Astrocyte (in vitro differentiated cells and primary cell): ENCODE results near the gene KCNJ12. TPM values are rescaled to one million over a fixed set of nuclear protein-coding genes. Genes with fewer than 3 reads are reported as not detected.
A peak's percentile ranks its signal among the peaks of the same experiment; 100 is the strongest.
"Not testable (repeated sequence)": the region's sequence is repeated elsewhere in the genome, so short reads cannot be mapped to it uniquely, and the experiment has no call there.

Source experiments
- DNase-seq: peaks from one replicate; pipeline ENCODE4 v3.0.0-alpha.2; 2010; ENCODE audit warnings: low read depth
- FAIRE-seq: peaks from 2 replicates; lab custom pipeline; 2011; peaks lifted over from hg19 to GRCh38; lab: Jason Lieb, UNC
- H2AFZ ChIP-seq: 2 replicates; pipeline ENCODE4 v1.6.0; 2012; ENCODE audit warnings: low read depth, low read length, inconsistent platforms
- H3K27ac ChIP-seq: 2 replicates; pipeline ENCODE4 v1.5.1; 2011; ENCODE audit warnings: low read depth, low read length, inconsistent platforms
- H3K27me3 ChIP-seq: 2 replicates; pipeline ENCODE4 v1.6.0; 2011; ENCODE audit warnings: low read length, inconsistent platforms; ENCODE audit not compliant: insufficient read depth
- H3K36me3 ChIP-seq: 2 replicates; pipeline ENCODE4 v1.5.1; 2011; ENCODE audit warnings: low read length, inconsistent platforms; ENCODE audit not compliant: insufficient read depth
- H3K4me1 ChIP-seq: 2 replicates; pipeline ENCODE4 v1.5.1; 2011; ENCODE audit warnings: low read length, inconsistent platforms; ENCODE audit not compliant: insufficient read depth
- H3K4me2 ChIP-seq: 2 replicates; pipeline ENCODE4 v1.6.0; 2012; ENCODE audit warnings: low read length, inconsistent platforms
- H3K4me3 ChIP-seq: 2 replicates; pipeline ENCODE4 v1.5.1; 2011; ENCODE audit warnings: low read depth, mild to moderate bottlenecking, low read length, inconsistent platforms; ENCODE audit not compliant: insufficient read depth
- H3K79me2 ChIP-seq: 2 replicates; pipeline ENCODE4 v1.6.0; 2012; ENCODE audit warnings: mild to moderate bottlenecking, low read length, inconsistent platforms; ENCODE audit not compliant: insufficient read depth
- H3K9ac ChIP-seq: 2 replicates; pipeline ENCODE4 v1.6.0; 2012; ENCODE audit warnings: mild to moderate bottlenecking, low read length, inconsistent platforms
- H3K9me3 ChIP-seq: 2 replicates; pipeline ENCODE4 v1.5.1; 2012; ENCODE audit warnings: low read depth, mild to moderate bottlenecking, low read length, inconsistent platforms; ENCODE audit not compliant: insufficient read depth
- H4K20me1 ChIP-seq: 2 replicates; pipeline ENCODE4 v1.6.0; 2012; ENCODE audit warnings: low read length, inconsistent platforms; ENCODE audit not compliant: insufficient read depth
- H3K27ac Mint-ChIP-seq: one replicate; pipeline ENCODE4 v1.8.0; 2021; ENCODE audit warnings: mild to moderate bottlenecking, mixed read lengths; ENCODE audit not compliant: unreplicated experiment
- H3K27me3 Mint-ChIP-seq: one replicate; pipeline ENCODE4 v1.8.0; 2021; ENCODE audit warnings: low read depth, mixed read lengths; ENCODE audit not compliant: unreplicated experiment
- H3K36me3 Mint-ChIP-seq: one replicate; pipeline ENCODE4 v1.8.0; 2021; ENCODE audit warnings: low read depth, mixed read lengths; ENCODE audit not compliant: unreplicated experiment
- H3K4me1 Mint-ChIP-seq: one replicate; pipeline ENCODE4 v1.8.0; 2021; ENCODE audit warnings: low read depth, mixed read lengths; ENCODE audit not compliant: unreplicated experiment
- H3K4me3 Mint-ChIP-seq: one replicate; pipeline ENCODE4 v1.8.0; 2021; ENCODE audit warnings: mild to moderate bottlenecking, moderate library complexity, mixed read lengths; ENCODE audit not compliant: unreplicated experiment
- H3K9me3 Mint-ChIP-seq: one replicate; pipeline ENCODE4 v1.8.0; 2021; ENCODE audit warnings: mild to moderate bottlenecking, mixed read lengths; ENCODE audit not compliant: unreplicated experiment
- EZH2 ChIP-seq: IDR thresholded peaks from 2 replicates; pipeline ENCODE4 v1.6.1; 2012; ENCODE audit warnings: mild to moderate bottlenecking, low read length, inconsistent platforms; ENCODE audit not compliant: insufficient read depth
- total RNA-seq: library from RNA; stranded (reverse); gene quantifications from 2 replicates; pipeline ENCODE4 v1.2.1, GENCODE V29; 2021
- TF ChIP-seq, protein P1 (sequence below): IDR thresholded peaks from 2 replicates; pipeline ENCODE4 v1.5.1; 2011; ENCODE audit warnings: low read depth, mild to moderate bottlenecking, inconsistent platforms, low read length, moderate library complexity; ENCODE audit not compliant: insufficient read depth

KCNJ12 gene
- total RNA-seq, 1 donor from 2014 or later: 1.2 TPM

- not testable (repeated sequence) for H3K27ac Mint-ChIP-seq, FAIRE-seq, H3K9me3 Mint-ChIP-seq, H3K27ac ChIP-seq, H3K79me2 ChIP-seq, H3K4me3 ChIP-seq, H4K20me1 ChIP-seq, H3K4me1 ChIP-seq, H3K36me3 Mint-ChIP-seq, H3K4me1 Mint-ChIP-seq, H3K9ac ChIP-seq, H3K4me2 ChIP-seq, H3K36me3 ChIP-seq, H2AFZ ChIP-seq, H3K4me3 Mint-ChIP-seq, DNase-seq, H3K9me3 ChIP-seq, H3K27me3 ChIP-seq
- peaks cover 13% of the 10 kb centered on the region for H3K27me3 Mint-ChIP-seq
Measured at GRCh38 chr17:21417349-21417748, 41.2 kb downstream of the KCNJ12 start.

DNA sequence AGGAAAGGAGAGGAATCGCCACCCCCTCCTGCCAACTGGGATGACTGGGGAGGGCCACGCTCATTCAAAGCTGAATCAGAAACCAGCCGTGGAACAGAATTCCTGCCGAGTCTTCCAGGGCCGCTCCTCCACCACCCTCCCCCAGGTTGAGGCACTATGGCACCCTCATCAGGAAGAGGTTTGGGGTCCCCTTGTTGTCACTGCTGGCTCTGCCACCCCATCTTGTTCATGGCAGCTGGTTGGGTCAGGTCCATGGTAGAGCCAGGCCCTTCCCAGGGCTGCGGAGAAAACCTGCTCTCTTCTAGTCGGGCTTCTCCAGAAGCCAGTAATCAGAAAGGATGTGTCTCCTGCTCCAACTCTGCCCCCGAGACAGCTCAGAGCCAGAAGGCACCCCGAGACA, 41.8 kb downstream of the KCNJ12 start:
- H3K79me2 ChIP-seq: no peaks in the 10 kb centered on the region
- H2AFZ ChIP-seq: no peak overlapping the region
- no peak for DNase-seq
- Mint-ChIP-seq H3K4me3 (no peak overlapping the region), H3K27ac (no peak overlapping the region), H3K9me3 (peaks cover 2% of the 10 kb centered on the region), H3K27me3 (peaks cover 17% of the 10 kb centered on the region), H3K4me1 (no peaks in the 10 kb centered on the region), H3K36me3 (peaks cover 2% of the 10 kb centered on the region)
- no peak overlapping the region for H3K9ac ChIP-seq
- H3K36me3 ChIP-seq: no peaks in the 10 kb centered on the region
- H3K4me2 ChIP-seq: no peak overlapping the region
- no peaks in the 10 kb centered on the region for H3K27me3 ChIP-seq
- H3K9me3 ChIP-seq: no peaks in the 10 kb centered on the region
- H3K4me1 ChIP-seq: no peaks in the 10 kb centered on the region
- no peak for FAIRE-seq
- H4K20me1 ChIP-seq: no peaks in the 10 kb centered on the region
- H3K27ac ChIP-seq: no peak overlapping the region
- no peak for TF ChIP-seq EZH2
- TF ChIP-seq, protein P1, sequence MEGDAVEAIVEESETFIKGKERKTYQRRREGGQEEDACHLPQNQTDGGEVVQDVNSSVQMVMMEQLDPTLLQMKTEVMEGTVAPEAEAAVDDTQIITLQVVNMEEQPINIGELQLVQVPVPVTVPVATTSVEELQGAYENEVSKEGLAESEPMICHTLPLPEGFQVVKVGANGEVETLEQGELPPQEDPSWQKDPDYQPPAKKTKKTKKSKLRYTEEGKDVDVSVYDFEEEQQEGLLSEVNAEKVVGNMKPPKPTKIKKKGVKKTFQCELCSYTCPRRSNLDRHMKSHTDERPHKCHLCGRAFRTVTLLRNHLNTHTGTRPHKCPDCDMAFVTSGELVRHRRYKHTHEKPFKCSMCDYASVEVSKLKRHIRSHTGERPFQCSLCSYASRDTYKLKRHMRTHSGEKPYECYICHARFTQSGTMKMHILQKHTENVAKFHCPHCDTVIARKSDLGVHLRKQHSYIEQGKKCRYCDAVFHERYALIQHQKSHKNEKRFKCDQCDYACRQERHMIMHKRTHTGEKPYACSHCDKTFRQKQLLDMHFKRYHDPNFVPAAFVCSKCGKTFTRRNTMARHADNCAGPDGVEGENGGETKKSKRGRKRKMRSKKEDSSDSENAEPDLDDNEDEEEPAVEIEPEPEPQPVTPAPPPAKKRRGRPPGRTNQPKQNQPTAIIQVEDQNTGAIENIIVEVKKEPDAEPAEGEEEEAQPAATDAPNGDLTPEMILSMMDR: no peak
- no peak overlapping the region for H3K4me3 ChIP-seq

GRCh38 chr17:21418446-21419298, 42.5 kb downstream of the KCNJ12 start:
- Mint-ChIP-seq H3K36me3 (peaks cover 2% of the 10 kb centered on the region), H3K27me3 (peaks cover 19% of the 10 kb centered on the region), H3K4me1 (no peaks in the 10 kb centered on the region), H3K9me3 (peaks cover 2% of the 10 kb centered on the region), H3K27ac (peak overlapping the region; percentile 58), H3K4me3 (no peak overlapping the region)
- Histone ChIP-seq H3K27me3 (no peaks in the 10 kb centered on the region), H3K4me2 (no peak overlapping the region), H3K27ac (no peak overlapping the region), H3K36me3 (no peaks in the 10 kb centered on the region), H3K4me3 (no peak overlapping the region), H4K20me1 (no peaks in the 10 kb centered on the region), H2AFZ (no peak overlapping the region), H3K79me2 (no peaks in the 10 kb centered on the region), H3K9me3 (no peaks in the 10 kb centered on the region), H3K9ac (no peak overlapping the region), H3K4me1 (no peaks in the 10 kb centered on the region)
- no peak for FAIRE-seq
- TF ChIP-seq EZH2: no peak
- TF ChIP-seq, protein P1: no peak
- no peak for DNase-seq
